Measurements from ENCODE around the gene ZNF724.

GRCh38 chr19:23260956-23261355, 10.8 kb upstream of the ZNF724 start:
- no peak for TF ChIP-seq CTCF (IDR thresholded peaks at IDR 0.05; ENCODE audit: control extremely low read depth in 1 of 3, insufficient read depth in 1 of 3, low read depth in 1 of 3, low read length in 3 of 3)
- TF ChIP-seq POLR2A (IDR thresholded peaks at IDR 0.05; ENCODE audit: control extremely low read depth in 1 of 2, low read depth in 2 of 2, low read length in 2 of 2) = peak in 1 of 2 experiments; percentile 26; a peak in 1 of 3 replicates
- no peak for TF ChIP-seq RBBP5 (IDR thresholded peaks at IDR 0.05; ENCODE audit: borderline replicate concordance, low read depth, low read length)
- TF ChIP-seq FOSL1 (IDR thresholded peaks at IDR 0.05; ENCODE audit: insufficient read depth, low read depth, low read length) = no peak
- TF ChIP-seq EZH2 (IDR thresholded peaks at IDR 0.05; ENCODE audit: low read depth, low read length, severe bottlenecking) = no peak
- TF ChIP-seq CREB1 (IDR thresholded peaks at IDR 0.05) = no peak
- no peak for TF ChIP-seq GABPA (IDR thresholded peaks at IDR 0.05; ENCODE audit: borderline replicate concordance, insufficient read depth, low read length)
- no peak for TF ChIP-seq SIN3A (conservative IDR thresholded peaks at IDR 0.05 in 1 of 2, IDR thresholded peaks at IDR 0.05 in 1 of 2; ENCODE audit: low read depth in 1 of 2, low read length in 2 of 2)
- no peak for TF ChIP-seq POU5F1 (IDR thresholded peaks at IDR 0.05; ENCODE audit: low read depth, low read length)
- no peak for TF ChIP-seq EP300 (IDR thresholded peaks at IDR 0.05; ENCODE audit: borderline replicate concordance in 1 of 2, low read depth in 2 of 2, low read length in 2 of 2)
- TF ChIP-seq SUZ12 (IDR thresholded peaks at IDR 0.05; ENCODE audit: low read length) = no peak
- no peak for TF ChIP-seq CBX5 (IDR thresholded peaks at IDR 0.05; ENCODE audit: low read depth, low read length)

Measured in H1 (cell line).